Amygdala (tissue), 56 donors: Measurements from ENCODE around the gene TMEM131L.
"Not testable (repeated sequence)": the region's sequence is repeated elsewhere in the genome, so short reads cannot be mapped to it uniquely, and the experiment has no call there.

Experiments used
- DNase-seq, 56 donors: peaks; one replicate each; lab custom pipeline; 2025; lab: John Stamatoyannopoulos, UW

Gene TMEM131L

GRCh38 chr4:153538487-153539357, 72.6 kb downstream of the TMEM131L start:
- peak in 34 of 56 donors; percentile 2 to 59 (median 24) for DNase-seq

- DNase-seq, result no peak
Measured at GRCh38 chr4:153539422-153539821, 73.3 kb downstream of the TMEM131L start.

GRCh38 chr4:153541456-153542096, 75.4 kb downstream of the TMEM131L start:
- no peak for DNase-seq

- DNase-seq, result no peak
Measured at GRCh38 chr4:153542131-153542530, 76.0 kb downstream of the TMEM131L start.

GRCh38 chr4:153542834-153543233, 76.7 kb downstream of the TMEM131L start:
- no peak for DNase-seq

GRCh38 chr4:153543351-153543750, 77.2 kb downstream of the TMEM131L start:
- DNase-seq, result no peak

GRCh38 chr4:153545822-153546221, 79.7 kb downstream of the TMEM131L start:
- no peak for DNase-seq

GRCh38 chr4:153546280-153546679, 80.1 kb downstream of the TMEM131L start:
- no peak for DNase-seq

- no peak for DNase-seq
Measured at GRCh38 chr4:153547520-153547919, 81.4 kb downstream of the TMEM131L start.

GRCh38 chr4:153548907-153549306, 82.7 kb downstream of the TMEM131L start:
- DNase-seq, result not testable (repeated sequence)

- DNase-seq, result no peak
Measured at GRCh38 chr4:153549405-153549804, 83.2 kb downstream of the TMEM131L start.

- no peak for DNase-seq
Measured at GRCh38 chr4:153553155-153553818, 87.1 kb downstream of the TMEM131L start.

- DNase-seq, result no peak
Measured at GRCh38 chr4:153553819-153554170, 87.6 kb downstream of the TMEM131L start.

GRCh38 chr4:153555730-153556434, 89.7 kb downstream of the TMEM131L start:
- DNase-seq, result no peak

GRCh38 chr4:153556435-153556815, 90.3 kb downstream of the TMEM131L start:
- no peak for DNase-seq

GRCh38 chr4:153560908-153561307, 94.7 kb downstream of the TMEM131L start:
- no peak for DNase-seq

GRCh38 chr4:153564630-153565525, 98.7 kb downstream of the TMEM131L start:
- DNase-seq, result peak in 26 of 56 donors; percentile 2 to 61 (median 24)

- DNase-seq, result no peak
Measured at GRCh38 chr4:153566631-153567150, 100.5 kb downstream of the TMEM131L start.

GRCh38 chr4:153567660-153568059, 101.5 kb downstream of the TMEM131L start:
- not testable (repeated sequence) for DNase-seq
